ENCODE measurements around the gene ANKRD36C.
"Not testable (repeated sequence)": the region's sequence is repeated elsewhere in the genome, so short reads cannot be mapped to it uniquely, and the experiment has no call there.

The ANKRD36C gene

GRCh38 chr2:95991351-95992094 is at the start of gene ANKRD36C:
Gene ANKRD36C (minus strand): TSS chr2:95991824. CDS start chr2:95991708, 116 bp downstream.
- DNase-seq, result not testable (repeated sequence)

GRCh38 chr2:96035554-96035953 is 43.9 kb upstream of the ANKRD36C start:
- DNase-seq, result not testable (repeated sequence)

- not testable (repeated sequence) for DNase-seq
These were observed 43.2 kb upstream of the ANKRD36C start, which contains the start of gene GPAT2 for GRCh38 chr2:96034792-96035191. Gene GPAT2 (minus strand): TSS chr2:96034916. CDS start chr2:96032359, 2,557 bp downstream.

- not testable (repeated sequence) for DNase-seq
These were observed 42.4 kb upstream of the ANKRD36C start for GRCh38 chr2:96033997-96034396.

GRCh38 chr2:96027725-96028325 is 36.2 kb upstream of the ANKRD36C start:
- DNase-seq, result not testable (repeated sequence)

- not testable (repeated sequence) for DNase-seq
These were observed 34.1 kb upstream of the ANKRD36C start for GRCh38 chr2:96025755-96026154.

GRCh38 chr2:96025194-96025492 is 33.5 kb upstream of the ANKRD36C start:
- no peak for DNase-seq

GRCh38 chr2:96024336-96025193 is 32.9 kb upstream of the ANKRD36C start:
- no peak for DNase-seq

GRCh38 chr2:96023701-96024100 is 32.1 kb upstream of the ANKRD36C start:
- not testable (repeated sequence) for DNase-seq

GRCh38 chr2:96022701-96023447 is 31.2 kb upstream of the ANKRD36C start:
- DNase-seq, result not testable (repeated sequence)

- not testable (repeated sequence) for DNase-seq
These were observed 30.5 kb upstream of the ANKRD36C start for GRCh38 chr2:96022126-96022525.

- DNase-seq, result not testable (repeated sequence)
These were observed 29.5 kb upstream of the ANKRD36C start for GRCh38 chr2:96021142-96021541.

GRCh38 chr2:96019909-96020590 is 28.4 kb upstream of the ANKRD36C start:
- DNase-seq, result not testable (repeated sequence)

GRCh38 chr2:96016321-96016720 is 24.7 kb upstream of the ANKRD36C start:
- not testable (repeated sequence) for DNase-seq

- DNase-seq, result not testable (repeated sequence)
These were observed 21.2 kb upstream of the ANKRD36C start for GRCh38 chr2:96012792-96013264.

GRCh38 chr2:96012086-96012791 is 20.6 kb upstream of the ANKRD36C start:
- not testable (repeated sequence) for DNase-seq

- DNase-seq, result not testable (repeated sequence)
These were observed 19.5 kb upstream of the ANKRD36C start for GRCh38 chr2:96011129-96011455.

GRCh38 chr2:96010320-96011128 is 18.9 kb upstream of the ANKRD36C start:
- DNase-seq, result not testable (repeated sequence)

- DNase-seq, result not testable (repeated sequence)
These were observed 18.2 kb upstream of the ANKRD36C start for GRCh38 chr2:96009833-96010232.

- DNase-seq, result not testable (repeated sequence)
These were observed 16.4 kb upstream of the ANKRD36C start for GRCh38 chr2:96008051-96008450.

All from NCI-H2029 (cell line).